Activated T-cell treated with anti-CD3 and anti-CD28 coated beads, Interleukin-2, amount 50 U/mL, for 72 hours (primary cell): Measurements from ENCODE around the gene CTNNA3. TPM values are rescaled to one million over a fixed set of nuclear protein-coding genes. Genes with fewer than 3 reads are reported as not detected.
"Not testable (repeated sequence)": the region's sequence is repeated elsewhere in the genome, so short reads cannot be mapped to it uniquely, and the experiment has no call there.

Experiments used
- ATAC-seq, 2 donors: fragments of 150-1000 bp; cut with Tn5 transposase; replicated peaks in 1 of 2; 2 replicates each; pipeline ENCODE4 v1.10.0; 2021; ENCODE audit warnings: moderate library complexity in 2 of 2, mild to moderate bottlenecking in 1 of 2
- DNase-seq, 2 donors: peaks; one replicate each; pipeline ENCODE4 v3.0.0; 2021 to 2022; ENCODE audit warnings: mixed read lengths in 1 of 2
- H3K27ac Mint-ChIP-seq: one replicate; pipeline ENCODE4 v1.8.0; 2022; ENCODE audit warnings: mild to moderate bottlenecking, moderate library complexity, mixed read lengths
- H3K27me3 Mint-ChIP-seq: one replicate; pipeline ENCODE4 v1.8.0; 2022; ENCODE audit warnings: low read depth, mixed read lengths
- H3K36me3 Mint-ChIP-seq, 2 donors: one replicate each; pipeline ENCODE4 v1.8.0; 2022; ENCODE audit warnings: mixed read lengths in 2 of 2, mild to moderate bottlenecking in 1 of 2; ENCODE audit not compliant: insufficient read depth in 2 of 2
- H3K4me1 Mint-ChIP-seq: one replicate; pipeline ENCODE4 v1.8.0; 2022; ENCODE audit warnings: low read depth, mixed read lengths
- H3K4me3 Mint-ChIP-seq, 2 donors: one replicate each; pipeline ENCODE4 v1.8.0; 2022; ENCODE audit warnings: mild to moderate bottlenecking in 2 of 2, mixed read lengths in 2 of 2, moderate library complexity in 2 of 2
- H3K9me3 Mint-ChIP-seq, 2 donors: one replicate each; pipeline ENCODE4 v1.8.0; 2022; ENCODE audit warnings: mixed read lengths in 2 of 2
- total RNA-seq, 2 donors: library from RNA; stranded (reverse); gene quantifications; one replicate each; pipeline ENCODE4 v1.2.3, GENCODE V29; 2022

Gene CTNNA3
- total RNA-seq = under 1 TPM; 0.25 to 0.74 TPM

- DNase-seq (no peak), ATAC-seq (no peak)
- no peaks in the 10 kb centered on the region for H3K9me3 Mint-ChIP-seq
- H3K27me3 Mint-ChIP-seq = peaks cover 14% of the 10 kb centered on the region
- H3K27ac Mint-ChIP-seq = no peak within 1 kb of the TSS
- H3K4me1 Mint-ChIP-seq = no peaks in the 10 kb centered on the region
- H3K36me3 Mint-ChIP-seq = no peaks in the 10 kb centered on the region
- no peak within 1 kb of the TSS for H3K4me3 Mint-ChIP-seq
These were observed at the start of gene CTNNA3 for GRCh38 chr10:67696029-67696428. TSS of gene CTNNA3 (minus strand) at chr10:67696195.

- no peaks in the 10 kb centered on the region for H3K9me3 Mint-ChIP-seq
- peaks cover 0 to 2% of the 10 kb centered on the region in 2 donors for H3K36me3 Mint-ChIP-seq
- no peak overlapping the region for H3K4me3 Mint-ChIP-seq
- H3K4me1 Mint-ChIP-seq = no peaks in the 10 kb centered on the region
- H3K27ac Mint-ChIP-seq = no peak overlapping the region
- peaks cover 7% of the 10 kb centered on the region for H3K27me3 Mint-ChIP-seq
- ATAC-seq (no peak), DNase-seq (no peak)
These were observed 39.4 kb upstream of the CTNNA3 start for GRCh38 chr10:67735430-67735829.

DNA sequence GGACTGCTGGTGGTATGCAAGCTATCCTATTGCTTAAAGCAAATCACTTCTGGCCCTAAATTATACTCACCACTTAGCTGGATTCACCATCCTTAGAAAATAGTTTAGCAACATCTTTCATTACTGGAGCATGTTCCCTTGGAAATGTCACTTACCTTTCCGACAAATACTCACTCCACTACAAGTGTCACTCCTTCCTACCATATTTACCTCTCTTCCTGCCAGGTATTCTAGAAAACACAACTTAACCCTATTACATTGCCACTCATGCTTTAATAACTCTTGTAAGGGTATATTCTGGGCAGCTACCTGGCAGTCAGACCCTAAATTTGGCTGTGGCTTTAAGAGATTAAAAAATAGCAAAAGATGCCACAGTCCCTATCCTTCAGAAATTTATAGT is 37.5 kb upstream of the CTNNA3 start:
- Mint-ChIP-seq H3K4me1 (no peaks in the 10 kb centered on the region), H3K9me3 (no peaks in the 10 kb centered on the region), H3K27me3 (peaks cover 7% of the 10 kb centered on the region), H3K36me3 (peaks cover 0 to 2% of the 10 kb centered on the region in 2 donors), H3K4me3 (no peak overlapping the region), H3K27ac (no peak overlapping the region)
- ATAC-seq (no peak), DNase-seq (no peak)

GRCh38 chr10:67725567-67725966 is 29.6 kb upstream of the CTNNA3 start:
- H3K4me3 Mint-ChIP-seq = no peak overlapping the region
- DNase-seq (no peak), ATAC-seq (peak; percentile 43 to 75)
- no peak overlapping the region for H3K27ac Mint-ChIP-seq
- H3K27me3 Mint-ChIP-seq = peaks cover 7% of the 10 kb centered on the region
- peaks cover 0 to 2% of the 10 kb centered on the region in 2 donors for H3K9me3 Mint-ChIP-seq
- no peaks in the 10 kb centered on the region for H3K4me1 Mint-ChIP-seq
- no peaks in the 10 kb centered on the region for H3K36me3 Mint-ChIP-seq

GRCh38 chr10:67723601-67724000 is 27.6 kb upstream of the CTNNA3 start:
- Mint-ChIP-seq H3K27ac (no peak overlapping the region), H3K9me3 (peaks cover 0 to 3% of the 10 kb centered on the region in 2 donors), H3K4me1 (no peaks in the 10 kb centered on the region), H3K4me3 (no peak overlapping the region), H3K36me3 (peaks cover 0 to 4% of the 10 kb centered on the region in 2 donors), H3K27me3 (peaks cover 7% of the 10 kb centered on the region)
- DNase-seq = no peak
- peak in 1 of 2 donors; percentile 64 for ATAC-seq

DNA sequence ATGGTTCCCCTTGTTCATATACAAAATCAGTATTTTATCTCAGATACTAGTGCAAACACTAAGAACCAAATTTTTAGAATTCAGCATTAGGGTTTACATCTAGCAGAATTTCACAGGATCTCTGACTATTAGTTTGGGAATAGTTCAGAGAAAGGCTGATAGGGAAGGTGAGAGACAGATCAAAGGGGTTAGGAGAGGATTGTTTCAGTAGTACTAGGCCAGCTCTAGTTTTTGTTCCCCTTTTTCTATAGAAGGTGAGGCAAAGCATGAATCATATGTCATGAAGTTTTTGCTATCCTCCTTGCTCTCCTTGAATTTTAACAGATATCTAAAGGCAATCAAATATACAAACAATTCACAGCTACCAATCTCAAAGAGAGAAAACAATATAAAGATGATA is 26.1 kb upstream of the CTNNA3 start:
- Mint-ChIP-seq H3K27me3 (peaks cover 7% of the 10 kb centered on the region), H3K9me3 (peaks cover 1 to 3% of the 10 kb centered on the region in 2 donors)

DNA sequence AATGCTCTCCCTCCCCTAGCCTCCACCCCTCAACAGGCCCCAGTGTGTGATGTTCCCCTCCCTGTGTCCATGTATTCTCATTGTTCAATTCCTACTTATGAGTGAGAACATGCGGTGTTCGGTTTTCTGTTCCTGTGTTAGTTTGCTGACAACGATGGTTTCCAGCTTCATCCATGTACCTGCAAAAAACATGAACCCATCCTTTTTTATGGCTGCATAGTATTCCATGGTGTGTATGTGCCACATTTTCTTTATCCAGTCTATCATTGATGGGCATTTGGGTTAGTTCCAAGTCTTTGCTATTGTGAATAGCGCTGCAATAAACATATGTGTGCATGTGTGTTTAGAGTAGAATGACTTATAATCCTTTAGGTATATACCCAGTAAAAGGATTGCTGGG is 20.5 kb upstream of the CTNNA3 start:
- not testable (repeated sequence) for H3K4me1 Mint-ChIP-seq, ATAC-seq, H3K27ac Mint-ChIP-seq, H3K4me3 Mint-ChIP-seq, H3K27me3 Mint-ChIP-seq, DNase-seq, H3K9me3 Mint-ChIP-seq, H3K36me3 Mint-ChIP-seq

More for the DNA sequence above, 26.1 kb upstream of the CTNNA3 start:
- no peaks in the 10 kb centered on the region for H3K4me1 Mint-ChIP-seq
- ATAC-seq (no peak), DNase-seq (no peak)
- no peak overlapping the region for H3K4me3 Mint-ChIP-seq
- H3K36me3 Mint-ChIP-seq = peaks cover 0 to 4% of the 10 kb centered on the region in 2 donors
- H3K27ac Mint-ChIP-seq = no peak overlapping the region

DNA sequence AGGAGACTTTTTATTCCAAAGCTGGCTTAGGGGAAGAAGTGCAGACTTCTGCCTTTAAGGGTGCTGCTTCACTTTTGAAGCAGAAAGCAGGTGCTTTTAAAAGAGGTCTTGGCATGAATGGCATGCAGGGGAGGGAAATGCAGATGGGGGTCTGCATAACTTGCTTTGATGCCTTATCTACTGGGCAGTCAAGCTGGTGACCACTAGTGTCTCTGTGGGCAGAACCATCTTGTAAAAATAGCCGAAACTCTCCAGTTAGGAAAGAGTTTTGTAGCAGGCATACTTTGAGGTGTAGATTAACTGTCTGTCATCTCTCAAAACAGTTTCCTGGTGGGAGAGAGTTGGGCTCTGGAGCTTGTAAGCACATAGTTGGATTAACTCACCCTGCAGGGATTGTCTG is 9.9 kb upstream of the CTNNA3 start:
- Mint-ChIP-seq H3K27me3 (peaks cover 8% of the 10 kb centered on the region), H3K4me3 (no peak overlapping the region), H3K36me3 (peaks cover 0 to 5% of the 10 kb centered on the region in 2 donors), H3K27ac (no peak overlapping the region), H3K9me3 (peaks cover 2 to 5% of the 10 kb centered on the region in 2 donors), H3K4me1 (no peaks in the 10 kb centered on the region)
- ATAC-seq = no peak
- DNase-seq = no peak

GRCh38 chr10:67699613-67700270 is 3.7 kb upstream of the CTNNA3 start:
- peaks cover 22% of the 10 kb centered on the region for H3K27me3 Mint-ChIP-seq
- H3K4me1 Mint-ChIP-seq, H3K36me3 Mint-ChIP-seq, H3K9me3 Mint-ChIP-seq, H3K4me3 Mint-ChIP-seq, DNase-seq, ATAC-seq, H3K27ac Mint-ChIP-seq: not testable (repeated sequence)

- H3K4me1 Mint-ChIP-seq = no peaks in the 10 kb centered on the region
- no peak for DNase-seq
- H3K4me3 Mint-ChIP-seq = no peak overlapping the region
- H3K27ac Mint-ChIP-seq = no peak overlapping the region
- H3K9me3 Mint-ChIP-seq = peaks cover 2 to 5% of the 10 kb centered on the region in 2 donors
- no peaks in the 10 kb centered on the region for H3K36me3 Mint-ChIP-seq
- peaks cover 22% of the 10 kb centered on the region for H3K27me3 Mint-ChIP-seq
- ATAC-seq = no peak
These were observed 2.2 kb upstream of the CTNNA3 start for GRCh38 chr10:67698164-67698563.

- Mint-ChIP-seq H3K27me3 (peaks cover 20% of the 10 kb centered on the region), H3K4me1 (no peaks in the 10 kb centered on the region), H3K4me3 (no peak overlapping the region), H3K36me3 (no peaks in the 10 kb centered on the region), H3K9me3 (peaks cover 2 to 5% of the 10 kb centered on the region in 2 donors), H3K27ac (no peak overlapping the region)
- peak; percentile 8 to 26 for DNase-seq
- ATAC-seq = peak; percentile 49 to 68
These were observed 1.7 kb upstream of the CTNNA3 start for GRCh38 chr10:67697724-67698131.

DNA sequence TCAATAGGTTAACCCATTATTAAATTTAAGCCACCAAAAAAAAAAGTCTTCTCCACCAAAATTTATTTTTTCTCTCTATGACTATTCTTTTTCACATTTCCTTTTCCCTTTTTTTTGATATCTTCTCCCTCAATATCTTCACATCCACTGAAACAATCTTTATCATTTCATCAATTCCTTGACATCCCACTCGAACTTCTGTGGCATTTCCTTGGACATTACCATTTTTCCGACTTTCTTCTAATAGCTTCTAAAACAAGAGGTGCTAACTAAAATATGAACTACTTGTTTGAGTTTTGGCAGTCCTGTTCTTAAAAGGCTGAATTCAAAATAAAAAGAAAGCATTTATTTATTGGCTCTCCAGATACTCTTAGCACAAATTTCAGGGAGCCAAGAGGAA is 684 bp upstream of the CTNNA3 start:
- no peaks in the 10 kb centered on the region for H3K4me1 Mint-ChIP-seq
- H3K27ac Mint-ChIP-seq = no peak overlapping the region
- H3K27me3 Mint-ChIP-seq = peaks cover 14% of the 10 kb centered on the region
- H3K9me3 Mint-ChIP-seq = no peaks in the 10 kb centered on the region
- no peak for DNase-seq
- ATAC-seq = no peak
- H3K4me3 Mint-ChIP-seq = no peak overlapping the region
- H3K36me3 Mint-ChIP-seq = no peaks in the 10 kb centered on the region

DNA sequence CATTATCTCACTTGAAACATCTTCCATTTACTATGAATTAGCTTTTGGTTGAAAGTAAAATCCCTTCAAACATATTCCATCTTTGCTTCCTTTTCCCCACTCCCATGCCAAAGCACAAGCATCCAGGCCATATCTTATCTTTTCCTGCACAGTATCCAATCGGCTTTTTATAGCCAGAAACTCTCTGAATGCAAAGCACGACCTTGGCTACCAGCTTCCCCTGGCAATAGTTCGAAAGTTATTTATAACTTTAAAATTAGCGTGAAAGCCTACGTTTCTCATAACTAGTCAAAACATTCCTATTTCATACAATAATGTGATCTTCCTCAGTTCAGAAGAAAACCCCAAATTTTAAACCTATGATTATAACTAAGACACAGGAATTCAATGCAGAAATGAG is 440 bp downstream of the CTNNA3 start:
- Mint-ChIP-seq H3K4me1 (no peaks in the 10 kb centered on the region), H3K36me3 (no peaks in the 10 kb centered on the region), H3K27ac (no peak overlapping the region), H3K9me3 (no peaks in the 10 kb centered on the region), H3K27me3 (peaks cover 14% of the 10 kb centered on the region), H3K4me3 (no peak overlapping the region)
- ATAC-seq (no peak), DNase-seq (no peak)

GRCh38 chr10:67691861-67692260 is 4.1 kb downstream of the CTNNA3 start:
- H3K27me3 Mint-ChIP-seq = peaks cover 14% of the 10 kb centered on the region
- not testable (repeated sequence) for H3K4me3 Mint-ChIP-seq, ATAC-seq, H3K27ac Mint-ChIP-seq, H3K9me3 Mint-ChIP-seq, DNase-seq, H3K4me1 Mint-ChIP-seq, H3K36me3 Mint-ChIP-seq
